GM21381 (cell line): ENCODE results near the gene TBC1D10A.

ENCODE experiments used
- ATAC-seq: cut with Tn5 transposase; IDR thresholded peaks from one replicate; pipeline ENCODE4 v1.9.1; 2021; ENCODE audit warnings: mild to moderate bottlenecking, moderate library complexity; ENCODE audit not compliant: unreplicated experiment

TBC1D10A gene

DNA sequence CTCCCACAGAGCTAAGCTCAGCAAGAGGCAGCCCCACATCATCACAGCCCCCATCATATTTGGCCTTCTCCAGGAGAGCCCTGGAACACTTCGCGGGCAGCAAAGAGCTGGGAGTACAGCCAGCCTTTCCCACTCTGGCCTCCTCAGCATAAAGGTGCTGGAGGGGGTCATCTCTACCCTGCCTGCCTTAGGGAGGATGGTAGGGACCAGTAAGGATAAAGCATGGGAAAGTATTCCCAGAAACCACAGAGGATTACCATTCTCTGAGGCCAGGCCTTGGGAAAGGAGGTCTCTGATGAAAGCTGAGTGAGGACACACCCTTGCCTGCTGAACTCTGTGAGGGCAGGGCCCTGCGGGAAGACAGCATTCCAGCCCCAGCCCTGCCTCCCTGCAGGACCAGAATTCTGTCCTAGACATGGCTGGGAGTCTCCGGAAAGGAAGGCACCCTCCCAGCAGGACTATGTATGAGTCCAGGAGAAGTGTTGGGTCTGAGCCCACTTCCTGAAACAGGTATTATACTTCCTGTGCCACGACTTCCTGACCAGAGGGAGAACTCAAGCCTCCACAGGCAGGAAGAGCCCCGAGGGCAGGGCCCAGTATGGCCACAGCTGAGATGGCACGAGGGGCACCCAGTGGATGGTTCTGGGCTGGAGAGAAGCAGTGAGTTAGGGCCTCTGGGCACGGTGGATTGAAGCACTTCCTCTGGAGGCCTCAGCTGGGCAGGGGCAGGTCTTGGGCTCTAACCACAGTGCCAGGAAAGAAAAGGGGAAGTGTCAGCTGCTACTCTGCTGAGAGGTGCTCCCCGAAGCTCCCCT is 24.5 kb downstream of the TBC1D10A start:
- ATAC-seq = no peak

GRCh38 chr22:30299322-30299721 is 27.4 kb downstream of the TBC1D10A start:
- ATAC-seq = no peak

- no peak for ATAC-seq
Measured at GRCh38 chr22:30297991-30298701, 28.6 kb downstream of the TBC1D10A start.

GRCh38 chr22:30297276-30297990 is 29.3 kb downstream of the TBC1D10A start:
- ATAC-seq = no peak

GRCh38 chr22:30296833-30297232 is 29.9 kb downstream of the TBC1D10A start:
- no peak for ATAC-seq

DNA sequence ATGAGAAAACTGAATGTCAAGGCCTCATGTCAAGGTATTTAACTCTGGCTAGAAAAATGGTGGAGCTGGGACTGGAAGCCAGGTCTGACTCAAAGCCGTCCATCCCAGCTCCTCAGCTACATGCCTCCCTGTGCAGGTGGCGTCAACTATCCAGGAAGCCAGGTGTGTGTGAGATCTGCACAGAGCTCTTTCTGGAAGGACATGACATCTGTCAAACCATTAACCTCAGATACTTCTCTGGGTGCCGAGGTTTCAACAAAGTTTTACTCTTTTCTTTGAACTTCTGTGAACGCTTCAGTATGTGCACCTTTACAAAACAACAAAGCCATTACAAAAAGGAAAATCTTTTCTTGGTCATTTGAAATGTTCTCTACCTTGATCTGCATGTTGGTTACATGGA is 30.4 kb downstream of the TBC1D10A start:
- ATAC-seq = no peak

DNA sequence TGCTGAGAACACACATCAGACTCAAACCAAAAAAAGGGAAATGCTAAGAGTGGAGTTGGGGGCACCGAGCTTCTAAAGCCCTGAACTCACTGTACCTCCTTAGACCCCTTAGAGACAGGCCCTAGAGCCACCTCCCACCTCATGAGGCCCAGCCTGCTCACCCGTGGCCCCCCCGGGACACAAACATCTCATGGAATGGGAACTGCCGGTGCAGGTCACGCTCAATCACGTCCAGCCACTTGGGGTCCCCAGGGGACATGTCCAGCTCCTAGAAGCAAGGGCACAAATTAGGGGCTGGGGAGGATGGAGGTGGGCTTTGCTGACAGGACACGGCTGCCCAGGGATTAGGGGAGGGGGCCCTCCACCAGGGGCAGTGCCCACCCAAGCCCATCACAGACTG is 31.2 kb downstream of the TBC1D10A start:
- ATAC-seq = no peak

- no peak for ATAC-seq
Measured at GRCh38 chr22:30294830-30295229, 31.9 kb downstream of the TBC1D10A start.

DNA sequence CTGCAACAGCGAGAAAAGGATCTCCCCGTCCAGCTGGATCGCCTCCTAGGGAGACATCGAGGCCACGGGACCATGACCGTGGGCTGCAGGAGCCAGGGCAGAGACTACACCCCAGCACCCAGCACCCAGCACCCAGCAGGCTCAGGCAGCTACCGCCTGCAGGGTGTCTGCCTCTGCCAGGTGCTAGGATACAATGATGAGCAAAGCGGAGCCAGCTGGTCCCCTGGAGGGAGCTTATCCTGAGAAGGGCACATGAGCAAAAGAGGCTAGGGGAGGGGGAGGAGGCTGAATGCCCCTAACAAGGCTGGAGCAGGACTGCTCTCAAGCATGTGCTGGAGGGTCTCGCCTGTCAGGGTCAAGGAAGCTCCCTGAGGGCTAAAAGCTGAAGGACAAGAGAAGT is 32.7 kb downstream of the TBC1D10A start:
- ATAC-seq = no peak

- no peak for ATAC-seq
Measured at GRCh38 chr22:30293026-30293425, 33.7 kb downstream of the TBC1D10A start.

- no peak for ATAC-seq
Measured at GRCh38 chr22:30292069-30292970, 34.4 kb downstream of the TBC1D10A start.

DNA sequence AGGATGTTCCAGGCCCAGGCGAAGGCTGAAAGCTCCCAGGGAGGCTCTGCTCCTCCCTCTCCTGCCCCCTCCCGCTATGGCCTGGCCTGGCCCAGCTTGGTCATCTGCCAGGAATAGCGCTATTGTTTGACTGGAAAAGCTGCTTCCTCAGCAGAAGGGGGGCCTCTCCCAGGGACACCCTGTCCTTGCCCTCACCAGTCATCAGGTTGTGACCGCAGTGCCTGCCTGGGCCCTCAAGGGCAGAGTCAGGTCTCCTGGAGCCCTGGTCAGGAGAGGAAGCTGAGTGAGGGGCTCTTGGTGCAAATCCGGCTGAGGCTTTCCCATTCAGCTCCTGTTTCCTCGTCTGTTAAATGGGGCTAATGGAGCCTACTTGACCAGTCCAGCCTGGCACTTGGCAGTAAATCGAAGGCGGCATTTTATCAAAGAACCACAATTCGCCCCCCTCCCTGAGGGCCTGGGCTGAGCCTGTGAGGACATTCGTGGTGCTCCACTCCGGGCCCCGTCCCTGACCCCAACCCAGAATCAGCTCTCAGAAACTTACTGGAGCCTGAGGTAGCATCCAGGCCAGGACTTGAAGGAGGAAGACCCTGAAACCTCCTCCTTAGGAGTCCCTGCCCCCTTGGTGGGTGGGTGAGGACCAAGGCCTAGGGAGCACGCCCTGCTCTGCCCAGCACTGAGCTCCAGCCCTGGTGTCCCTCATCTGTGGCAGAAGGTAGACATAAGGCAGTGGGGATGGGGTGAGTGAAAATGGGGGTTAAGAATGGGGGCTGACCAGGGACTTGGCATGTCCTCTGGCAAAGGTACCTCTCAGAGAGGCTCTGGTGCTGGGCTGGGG is 35.5 kb downstream of the TBC1D10A start:
- ATAC-seq = no peak

DNA sequence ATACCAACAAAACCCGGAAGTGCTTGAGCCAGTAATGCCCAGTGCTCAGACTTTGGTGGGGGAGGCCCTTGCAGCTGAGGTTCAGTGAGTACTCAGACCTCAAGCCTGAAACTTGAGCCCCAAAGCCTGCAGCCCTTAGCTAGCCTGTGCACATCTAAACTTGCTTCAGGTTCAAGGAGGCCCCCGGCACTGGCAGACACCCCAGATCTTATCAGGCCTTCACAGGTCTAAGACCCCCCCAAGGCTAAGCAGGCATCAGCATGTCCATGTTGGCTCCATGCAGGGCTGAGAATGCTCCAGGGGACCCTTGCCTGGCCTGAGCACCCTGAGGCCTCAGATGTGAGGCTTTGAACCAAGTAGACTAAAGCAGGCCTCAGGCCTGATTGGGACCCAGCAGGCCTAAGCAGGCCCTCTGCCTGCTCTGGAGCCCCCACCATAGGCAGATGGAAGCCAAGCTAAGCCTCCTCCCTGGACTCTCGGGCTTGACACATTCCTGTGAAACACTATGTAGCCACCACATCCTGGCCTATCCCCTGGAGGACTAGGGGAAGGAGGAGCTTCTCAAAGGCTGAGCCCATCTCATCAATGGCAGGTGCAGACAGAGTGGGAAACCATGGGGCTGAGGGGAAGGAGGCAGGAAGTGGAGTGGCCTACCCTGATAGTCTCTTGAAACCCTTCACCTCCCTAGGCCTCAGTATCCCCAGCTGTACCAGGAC is 36.2 kb downstream of the TBC1D10A start:
- ATAC-seq = no peak

- ATAC-seq = no peak
Measured at GRCh38 chr22:30289980-30290313, 36.8 kb downstream of the TBC1D10A start.

DNA sequence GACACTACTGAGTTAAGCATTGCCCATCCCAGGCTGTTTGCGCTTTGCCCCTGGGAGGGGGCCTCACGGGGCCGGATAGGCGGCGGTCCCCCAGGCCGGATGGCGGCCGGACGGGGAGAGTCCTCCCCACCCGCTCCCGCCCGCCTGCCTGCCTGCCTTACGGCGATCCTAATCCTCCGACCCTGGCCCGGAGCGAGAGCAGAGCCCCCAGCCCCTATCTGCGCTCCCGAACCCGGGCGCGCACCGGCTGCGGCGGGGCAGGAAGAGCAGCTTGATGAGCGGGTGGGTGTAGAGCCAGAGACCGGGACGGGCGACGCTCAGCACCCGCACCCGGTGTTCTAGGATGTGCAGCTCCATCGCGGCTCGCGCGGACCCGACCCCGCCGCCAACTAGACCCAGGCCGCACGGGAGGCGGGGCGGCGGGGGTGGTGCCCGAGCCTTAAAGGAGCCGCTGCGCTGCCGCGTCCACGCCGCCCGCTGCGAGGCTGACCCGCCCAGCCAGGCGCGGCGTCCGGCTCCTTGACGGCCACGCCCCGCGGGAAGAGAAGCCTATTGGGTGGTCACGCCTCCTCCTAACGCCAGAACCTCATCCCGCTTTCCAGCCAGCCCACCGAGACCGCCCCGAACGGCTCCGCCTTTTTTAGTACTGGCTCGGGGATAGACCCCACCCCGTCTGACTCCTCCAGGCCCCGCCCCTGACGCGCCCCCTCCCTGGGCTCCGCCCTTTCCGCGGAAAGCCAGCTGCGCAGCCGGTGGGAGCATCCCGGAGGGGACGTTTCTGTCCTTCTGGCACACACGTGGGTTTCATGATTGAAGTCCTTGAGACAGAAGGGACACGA is 37.4 kb downstream of the TBC1D10A start, which contains the start of gene CASTOR1:
Gene CASTOR1 (minus strand): TSS at position 365 of the 839 bp plus-strand sequence. CDS start 8 bp downstream, at position 357.
- ATAC-seq = peak; percentile 64

DNA sequence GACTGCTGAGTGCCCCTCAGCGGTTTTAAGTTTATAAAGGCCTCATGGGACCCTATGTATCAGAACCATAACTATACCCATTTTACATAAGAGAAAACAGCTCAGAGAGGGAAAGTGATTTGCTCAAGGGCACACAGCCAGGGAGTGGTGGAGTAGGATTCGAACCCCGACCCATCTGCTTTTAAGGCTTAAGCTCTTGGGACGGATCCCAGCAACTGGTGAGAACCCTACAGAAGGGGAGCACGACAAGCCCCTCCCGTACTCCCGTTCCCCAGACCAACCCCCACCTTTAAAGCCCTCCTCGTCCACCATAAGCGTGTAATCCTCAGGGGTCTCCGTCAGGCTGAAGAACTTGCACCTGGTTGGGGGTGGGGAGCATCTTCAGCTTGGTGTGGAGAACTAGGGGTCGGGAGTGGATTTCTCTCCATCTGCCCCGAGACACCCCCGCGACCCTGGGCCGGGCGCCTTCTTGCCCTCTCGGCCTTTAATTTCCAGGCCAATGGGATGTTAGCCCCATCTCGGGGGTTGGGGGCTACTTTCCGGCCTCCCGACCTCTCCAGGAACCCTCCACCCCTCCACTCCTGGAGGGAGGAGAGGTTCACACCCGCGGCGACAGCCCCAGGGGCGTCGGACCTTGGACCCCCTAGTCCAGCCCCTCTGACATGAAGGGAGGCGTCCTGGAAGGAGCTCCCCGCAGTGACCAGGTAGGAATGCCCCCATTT is 38.2 kb downstream of the TBC1D10A start:
- ATAC-seq = no peak

DNA sequence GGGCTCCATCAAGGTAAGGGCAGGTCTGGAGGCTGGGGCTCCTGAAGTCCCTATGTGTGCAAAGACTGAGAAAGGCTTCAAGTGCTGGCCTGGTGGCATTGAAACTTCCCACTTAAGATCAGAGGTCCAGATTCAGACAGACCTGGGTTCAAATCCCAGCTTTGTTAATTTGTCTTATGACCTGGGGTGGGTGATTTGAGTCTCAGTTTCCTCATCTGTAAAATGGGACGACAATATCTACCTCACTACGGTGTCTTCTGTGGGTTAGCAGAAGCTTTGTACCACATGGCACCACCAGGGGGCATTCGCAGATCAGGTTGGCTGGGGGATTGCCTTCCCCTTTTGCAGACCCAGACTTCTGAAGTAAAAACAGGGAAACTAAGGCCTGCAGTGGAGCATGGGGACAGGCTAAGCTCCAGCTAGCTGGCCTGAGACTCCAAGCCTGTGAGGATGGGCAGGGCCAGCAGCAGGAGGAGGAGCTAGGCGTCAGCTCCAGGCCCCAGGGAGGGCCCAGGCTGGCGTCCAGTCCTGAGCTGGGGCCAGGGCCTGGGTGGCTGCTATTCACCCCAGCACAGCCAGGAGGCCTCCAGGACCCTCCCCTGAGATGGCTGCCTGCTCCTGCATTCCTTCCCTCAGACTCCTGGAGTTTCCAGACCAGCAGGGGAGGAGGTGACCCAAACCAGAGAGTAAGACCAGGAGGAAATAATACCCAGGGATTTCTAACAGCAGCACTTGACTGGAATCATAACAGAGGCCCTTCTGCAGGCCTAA is 38.9 kb downstream of the TBC1D10A start:
- no peak for ATAC-seq
